ENCODE measurements around the gene TFF3.

- TF ChIP-seq POLR2AphosphoS5 (IDR thresholded peaks at IDR 0.05): no peak
- no peak for TF ChIP-seq CTCF (IDR thresholded peaks at IDR 0.05)
- no peak for TF ChIP-seq POLR2A (IDR thresholded peaks at IDR 0.05)
- TF ChIP-seq EP300 (IDR thresholded peaks at IDR 0.05): no peak
These were observed 4.8 kb upstream of the TFF3 start for GRCh38 chr21:42319851-42320572.

All from suprapubic skin (tissue), 4 donors.